22Rv1 (cell line): Measurements from ENCODE around the gene CFAP410.

ENCODE experiments used
- CTCF ChIP-seq: fragments of 450-650 bp; IDR thresholded peaks from 2 replicates; pipeline ENCODE4 v1.5.1; 2017; ENCODE audit warnings: mild to moderate bottlenecking
- ZFX ChIP-seq: fragments of 450-650 bp; IDR thresholded peaks from 2 replicates; pipeline ENCODE4 v1.6.1; 2017; ENCODE audit warnings: antibody characterized with exemption, borderline replicate concordance

DNA sequence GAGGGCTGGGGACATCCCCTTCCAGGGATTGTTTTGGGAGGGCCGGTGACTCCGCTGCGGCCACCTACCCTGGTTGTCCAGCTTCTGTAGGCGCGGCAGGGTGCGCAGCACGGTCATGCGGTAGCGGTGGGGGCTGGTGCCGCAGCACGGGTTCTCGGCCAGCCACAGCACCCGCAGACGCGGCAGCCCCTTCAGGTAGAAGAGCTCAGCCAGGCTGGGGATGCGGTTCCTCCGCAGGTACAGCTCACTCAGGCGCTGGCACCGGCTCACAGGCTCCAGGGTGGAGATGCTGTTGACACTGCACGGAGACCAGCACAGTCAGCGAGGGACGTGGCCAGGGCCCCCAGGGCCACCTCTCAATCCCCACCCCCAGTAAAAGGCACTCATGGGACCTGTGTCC, 6.2 kb downstream of the CFAP410 start:
- TF ChIP-seq CTCF: no peak
- no peak for TF ChIP-seq ZFX
